GM19468 (cell line): ENCODE data around the gene PLCG1.
"Not testable (repeated sequence)": the region's sequence is repeated elsewhere in the genome, so short reads cannot be mapped to it uniquely, and the experiment has no call there.

Source experiments
- ATAC-seq: cut with Tn5 transposase; IDR thresholded peaks from one replicate; pipeline ENCODE4 v1.9.1; 2021; ENCODE audit warnings: mild to moderate bottlenecking, moderate library complexity, moderate number of reproducible peaks; ENCODE audit not compliant: unreplicated experiment; ENCODE audit errors: extremely low read depth

PLCG1 gene

DNA sequence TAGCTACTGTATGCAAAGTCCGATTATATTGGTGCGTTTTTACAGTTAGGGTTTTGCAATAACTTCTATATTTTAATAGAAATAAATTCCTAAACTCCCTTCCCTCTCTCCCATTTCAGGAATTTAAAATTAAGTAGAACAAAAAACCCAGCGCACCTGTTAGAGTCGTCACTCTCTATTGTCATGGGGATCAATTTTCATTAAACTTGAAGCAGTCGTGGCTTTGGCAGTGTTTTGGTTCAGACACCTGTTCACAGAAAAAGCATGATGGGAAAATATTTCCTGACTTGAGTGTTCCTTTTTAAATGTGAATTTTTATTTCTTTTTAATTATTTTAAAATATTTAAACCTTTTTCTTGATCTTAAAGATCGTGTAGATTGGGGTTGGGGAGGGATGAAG, 13.7 kb upstream of the PLCG1 start:
- no peak for ATAC-seq

- ATAC-seq = no peak
Observed at GRCh38 chr20:41124451-41125094, 12.8 kb upstream of the PLCG1 start.

GRCh38 chr20:41125530-41126457, 11.5 kb upstream of the PLCG1 start:
- ATAC-seq = no peak

DNA sequence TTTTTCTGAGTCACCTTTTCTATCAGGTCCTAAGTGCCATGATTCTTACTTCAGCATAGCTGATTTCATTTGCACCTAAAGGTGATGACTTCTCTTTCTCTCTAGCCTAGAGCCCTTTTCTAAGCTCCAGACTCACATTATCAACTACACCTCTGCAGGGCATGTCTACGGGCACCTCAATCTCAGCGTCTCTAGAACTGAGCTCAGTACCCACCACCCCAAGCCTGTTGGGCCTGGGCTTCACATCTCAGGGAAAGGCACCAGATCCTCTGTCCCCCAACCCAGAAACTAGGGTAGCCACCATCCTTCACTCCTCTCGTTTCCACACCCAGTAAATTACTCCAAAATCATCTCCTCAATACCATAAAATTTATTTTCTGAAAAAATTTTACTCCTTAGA, 10.6 kb upstream of the PLCG1 start:
- ATAC-seq = no peak

- not testable (repeated sequence) for ATAC-seq
Observed at GRCh38 chr20:41128317-41128716, 9.0 kb upstream of the PLCG1 start.

DNA sequence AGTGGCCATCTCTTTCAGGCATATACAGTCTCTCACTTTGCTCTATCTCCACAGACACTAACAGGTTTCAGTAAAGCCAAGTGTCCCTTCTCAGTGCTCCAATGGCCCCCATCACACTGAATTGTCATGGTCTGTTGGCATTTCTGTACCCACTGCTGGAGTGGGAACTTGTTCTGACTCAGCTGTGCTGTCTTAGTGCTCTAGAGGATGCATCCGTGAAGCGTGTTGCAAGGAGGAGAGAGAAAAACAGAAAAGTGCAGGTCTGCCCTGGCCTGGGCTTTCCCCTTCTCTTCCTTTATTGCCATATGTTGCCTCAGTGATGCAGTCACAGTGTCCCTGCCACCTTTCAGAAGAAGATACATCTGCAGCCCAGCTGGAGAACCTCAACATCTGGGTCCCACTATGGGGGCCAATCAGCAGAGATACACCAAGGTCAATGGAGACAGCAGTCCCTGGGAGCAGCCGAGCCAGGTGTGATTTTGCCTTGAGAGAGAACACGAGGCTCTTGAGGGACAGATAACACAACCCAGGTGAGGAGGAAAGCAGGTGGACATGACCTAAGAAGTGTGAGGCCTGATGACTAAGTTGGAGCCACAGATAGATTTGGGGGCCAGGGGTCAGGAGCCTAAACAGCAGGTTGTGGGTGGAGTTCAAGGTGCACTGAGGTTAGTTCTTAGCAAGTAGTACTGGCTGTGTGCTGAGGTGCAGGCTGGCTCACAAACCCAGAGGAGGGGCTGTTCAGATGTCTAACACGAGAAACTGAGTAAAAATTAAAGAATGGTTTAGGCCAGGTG, 5.6 kb upstream of the PLCG1 start:
- ATAC-seq = no peak

DNA sequence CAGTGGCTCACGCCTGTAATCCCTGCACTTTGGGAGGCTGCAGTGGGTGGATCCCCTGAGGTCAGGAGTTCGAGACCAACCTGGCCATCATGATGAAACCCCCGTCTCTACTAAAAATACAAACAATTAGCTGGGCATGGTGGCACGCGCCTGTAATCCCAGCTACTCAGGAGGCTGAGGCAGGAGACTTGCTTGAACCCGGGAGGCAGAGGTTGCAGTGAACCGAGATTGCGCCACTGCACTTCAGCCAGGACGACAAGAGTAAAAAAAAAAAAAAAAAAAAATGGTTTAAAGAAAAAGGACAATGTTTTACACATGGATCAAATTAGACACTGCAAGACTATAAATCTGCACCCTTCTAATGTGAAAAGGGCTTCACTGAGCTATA, 5.0 kb upstream of the PLCG1 start:
- ATAC-seq = not testable (repeated sequence)

DNA sequence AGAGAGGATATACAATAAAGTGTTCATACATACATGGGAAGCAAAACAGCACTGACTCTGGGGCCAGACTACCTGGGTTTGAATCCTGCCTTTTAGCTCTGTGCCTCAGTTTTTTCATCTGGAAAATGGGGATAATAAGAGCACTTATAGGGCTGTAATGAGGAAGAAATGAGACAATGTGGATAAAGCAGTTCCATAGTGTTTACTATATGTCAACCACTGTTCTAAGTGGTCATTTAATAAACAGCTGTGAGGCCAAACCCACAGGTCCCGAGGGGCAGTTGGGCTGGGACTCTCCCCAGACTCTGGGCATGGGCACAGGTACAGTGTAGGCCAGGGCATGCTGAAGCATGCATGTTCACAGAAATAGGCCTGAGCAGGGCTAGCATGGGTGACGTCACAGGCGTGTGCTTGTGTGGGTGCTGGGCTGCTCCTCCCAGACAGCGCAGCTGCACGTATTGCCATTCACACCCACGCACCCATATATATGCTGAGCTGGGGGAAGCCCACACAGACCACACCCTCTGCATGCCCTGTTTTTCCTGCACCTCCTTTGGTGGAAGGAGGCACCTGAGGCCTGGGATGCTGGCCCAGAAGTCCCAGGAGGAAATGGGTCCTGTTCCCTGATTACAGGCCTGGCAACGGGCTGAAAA, 3.5 kb upstream of the PLCG1 start:
- no peak for ATAC-seq

DNA sequence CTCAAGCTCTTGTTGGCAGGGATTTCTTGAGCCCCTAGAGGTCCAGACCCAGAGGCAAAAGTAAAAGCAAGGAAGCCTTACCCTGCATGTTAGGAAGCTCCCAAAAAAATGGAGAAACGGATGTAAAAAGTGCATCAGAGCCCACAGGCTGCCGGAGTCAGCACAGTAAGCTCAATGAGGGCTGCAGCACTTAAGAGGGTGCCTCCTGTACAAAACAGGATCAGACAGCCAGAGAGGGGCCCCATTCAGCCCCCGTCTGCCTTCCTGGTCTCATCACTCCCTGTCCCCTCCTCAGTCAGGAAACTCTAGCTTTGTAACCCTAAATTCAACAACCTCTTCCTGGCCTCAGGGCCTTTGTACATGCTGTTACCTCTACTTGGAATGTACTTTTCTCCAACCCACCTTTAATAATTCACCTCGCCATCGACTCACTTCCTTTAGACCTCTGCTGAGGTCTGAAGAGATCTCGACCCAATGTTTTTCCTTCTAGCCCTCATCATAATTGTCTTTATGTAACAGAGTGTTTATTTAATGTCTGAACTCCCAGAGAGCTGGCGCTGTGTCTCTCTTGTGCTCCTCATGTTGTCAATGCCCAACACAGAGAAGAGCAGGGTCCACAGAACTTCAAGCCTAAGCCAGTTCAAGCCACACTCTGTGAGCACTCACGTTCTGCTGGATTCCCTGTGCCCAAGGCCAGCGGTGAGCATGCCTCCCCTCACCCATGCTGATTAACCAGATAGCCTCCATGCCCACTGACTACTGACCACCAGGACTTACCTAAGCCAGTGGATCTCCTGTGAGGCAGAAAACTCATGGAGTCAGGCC, 2.8 kb upstream of the PLCG1 start:
- no peak for ATAC-seq

- ATAC-seq = no peak
Observed at GRCh38 chr20:41135187-41135887, 2.0 kb upstream of the PLCG1 start.

DNA sequence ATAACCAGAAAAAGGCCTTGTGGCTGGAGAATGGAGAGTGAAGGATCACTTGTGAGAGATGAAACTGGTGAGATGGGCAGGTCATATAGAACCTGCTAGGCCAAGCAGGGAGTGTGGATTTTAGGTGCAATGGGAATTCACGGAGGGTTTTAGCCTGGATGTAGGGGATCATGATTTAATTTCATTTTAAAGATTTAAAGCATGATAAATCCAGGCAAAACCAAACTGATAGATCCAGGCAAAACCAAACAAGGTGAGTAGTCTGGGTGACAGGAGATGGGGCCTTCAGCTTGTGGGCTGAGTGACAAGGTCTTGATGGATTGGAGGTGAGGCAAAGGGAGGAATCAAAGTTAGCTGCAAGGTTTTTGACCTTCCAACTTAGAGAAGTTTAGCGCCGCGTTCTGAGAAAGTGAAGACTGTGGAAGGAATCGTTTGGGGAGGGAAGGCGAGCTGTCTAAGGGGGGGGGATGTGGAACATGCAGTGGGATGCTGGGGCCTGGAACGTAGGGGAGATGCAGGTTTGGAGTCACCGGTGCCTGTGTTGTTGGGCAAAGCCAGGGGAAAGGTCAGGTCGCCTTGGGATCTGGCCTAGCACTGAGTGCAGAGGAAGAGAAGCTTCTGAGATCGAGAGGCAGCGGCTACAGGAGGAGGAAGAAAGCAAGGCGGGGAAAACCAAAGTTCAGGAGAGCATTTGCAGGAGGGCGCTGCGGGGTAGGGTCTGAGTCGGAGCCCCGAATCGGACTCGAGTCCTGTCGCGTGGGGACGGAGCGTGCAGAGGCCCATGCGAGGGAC, 1.3 kb upstream of the PLCG1 start:
- ATAC-seq = no peak

DNA sequence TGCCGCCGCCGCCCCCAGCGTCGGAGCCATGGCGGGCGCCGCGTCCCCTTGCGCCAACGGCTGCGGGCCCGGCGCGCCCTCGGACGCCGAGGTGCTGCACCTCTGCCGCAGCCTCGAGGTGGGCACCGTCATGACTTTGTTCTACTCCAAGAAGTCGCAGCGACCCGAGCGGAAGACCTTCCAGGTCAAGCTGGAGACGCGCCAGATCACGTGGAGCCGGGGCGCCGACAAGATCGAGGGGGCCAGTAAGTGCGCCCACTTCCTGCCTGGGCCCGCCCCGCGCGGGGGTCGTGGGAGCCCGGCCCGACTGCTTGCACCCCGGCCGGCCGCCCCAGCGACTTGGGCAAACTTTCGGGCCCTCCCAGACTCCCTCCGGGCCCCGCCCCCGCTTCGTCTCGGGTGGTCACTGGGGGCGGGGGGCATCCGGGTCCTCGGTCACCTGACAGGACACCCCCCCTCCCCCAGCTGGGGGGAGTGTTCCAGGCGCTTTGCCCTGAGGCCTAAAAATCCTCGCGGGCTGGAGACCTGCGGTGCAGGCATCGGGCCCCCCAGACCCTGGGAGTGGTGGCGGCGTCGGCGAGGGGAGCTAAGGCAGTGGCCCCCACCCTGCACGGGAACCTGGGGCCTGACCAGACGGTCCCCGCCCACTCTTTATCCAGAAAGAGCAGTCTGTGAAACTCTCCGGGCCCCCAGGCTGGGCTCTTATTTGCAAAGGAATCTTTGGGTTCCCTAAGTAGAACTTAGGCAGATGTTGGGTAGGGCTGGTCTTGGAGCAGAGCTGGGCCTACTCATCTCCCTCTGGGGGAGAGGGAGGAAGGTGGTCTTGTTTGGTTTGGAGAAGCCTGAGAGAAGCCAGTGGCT, 501 bp downstream of the PLCG1 start:
- ATAC-seq = no peak

DNA sequence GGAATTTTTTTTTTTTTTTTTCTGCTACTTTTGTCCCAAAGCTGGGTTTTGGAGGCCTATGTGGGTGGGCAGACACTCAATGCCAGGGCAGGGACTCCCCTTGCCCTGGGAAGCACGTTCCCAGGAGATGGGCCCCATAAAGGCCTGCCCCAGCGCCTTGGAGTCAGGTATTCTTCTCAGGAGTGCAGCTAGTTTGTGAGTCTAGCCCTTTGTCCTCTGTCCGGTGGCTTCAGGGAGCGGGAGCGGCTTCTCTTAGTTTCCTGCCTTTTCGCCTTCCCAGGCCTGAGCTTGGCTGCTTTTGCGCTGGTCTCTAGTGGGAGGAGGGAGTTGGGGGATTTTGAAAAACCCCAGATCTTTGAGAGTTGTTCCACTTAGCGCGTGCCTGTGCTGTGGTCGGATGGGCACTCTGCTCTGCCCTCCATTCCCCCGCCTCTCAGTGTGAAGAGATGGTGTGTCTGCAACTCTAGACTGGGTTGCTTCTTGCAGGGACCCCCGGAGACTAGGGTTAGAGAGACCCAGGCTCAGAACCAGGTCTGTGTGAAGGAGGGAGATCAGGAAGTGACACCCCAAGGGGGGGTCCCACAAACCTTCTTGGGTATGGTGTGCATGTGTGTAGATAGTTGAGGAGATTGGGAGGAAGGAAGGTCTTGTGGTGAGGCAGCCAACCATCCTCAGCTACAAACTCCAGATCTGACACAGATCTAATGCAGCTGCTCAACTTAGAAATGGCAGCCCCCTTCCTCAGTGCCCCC, 1.3 kb downstream of the PLCG1 start:
- ATAC-seq = no peak

DNA sequence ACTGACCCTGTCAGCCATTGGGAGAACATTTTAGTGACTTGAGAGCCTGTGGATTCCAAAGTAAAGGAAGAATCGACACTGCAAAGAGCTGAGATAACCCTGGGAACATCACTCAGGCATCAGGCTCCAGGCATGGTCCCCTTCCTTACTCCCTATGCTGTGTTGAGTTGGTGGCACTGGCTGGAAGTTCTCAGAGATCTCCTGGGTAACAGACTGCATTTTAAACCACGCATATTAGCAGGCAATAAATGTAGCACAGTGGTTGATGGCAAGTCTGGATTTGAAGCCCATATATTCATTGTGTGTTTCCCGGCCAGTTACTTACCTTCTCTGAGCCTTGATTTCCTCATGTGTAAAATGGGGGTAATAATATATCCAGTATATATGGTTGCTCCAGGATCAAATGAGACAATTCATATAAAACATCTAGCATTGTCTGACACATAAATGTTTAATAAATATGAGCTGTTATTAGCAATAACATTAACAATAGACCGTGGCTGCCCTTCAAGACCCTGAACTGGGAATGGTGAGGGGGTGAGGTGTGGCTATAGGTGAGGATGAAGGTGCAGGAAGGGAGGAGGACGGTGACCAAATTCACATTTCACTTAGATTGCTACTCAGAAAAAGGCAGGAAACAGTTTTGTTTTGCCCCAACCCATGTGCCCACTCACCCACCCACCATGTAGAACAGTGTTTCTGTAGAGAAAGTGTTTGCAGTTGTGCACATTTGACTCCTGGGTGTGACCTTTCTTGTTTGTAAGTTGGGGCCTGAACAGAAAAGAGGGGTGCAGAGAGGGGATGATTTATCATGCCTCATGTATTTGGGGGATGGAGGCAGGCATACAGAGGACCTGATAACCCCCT, 2.1 kb downstream of the PLCG1 start:
- no peak for ATAC-seq

DNA sequence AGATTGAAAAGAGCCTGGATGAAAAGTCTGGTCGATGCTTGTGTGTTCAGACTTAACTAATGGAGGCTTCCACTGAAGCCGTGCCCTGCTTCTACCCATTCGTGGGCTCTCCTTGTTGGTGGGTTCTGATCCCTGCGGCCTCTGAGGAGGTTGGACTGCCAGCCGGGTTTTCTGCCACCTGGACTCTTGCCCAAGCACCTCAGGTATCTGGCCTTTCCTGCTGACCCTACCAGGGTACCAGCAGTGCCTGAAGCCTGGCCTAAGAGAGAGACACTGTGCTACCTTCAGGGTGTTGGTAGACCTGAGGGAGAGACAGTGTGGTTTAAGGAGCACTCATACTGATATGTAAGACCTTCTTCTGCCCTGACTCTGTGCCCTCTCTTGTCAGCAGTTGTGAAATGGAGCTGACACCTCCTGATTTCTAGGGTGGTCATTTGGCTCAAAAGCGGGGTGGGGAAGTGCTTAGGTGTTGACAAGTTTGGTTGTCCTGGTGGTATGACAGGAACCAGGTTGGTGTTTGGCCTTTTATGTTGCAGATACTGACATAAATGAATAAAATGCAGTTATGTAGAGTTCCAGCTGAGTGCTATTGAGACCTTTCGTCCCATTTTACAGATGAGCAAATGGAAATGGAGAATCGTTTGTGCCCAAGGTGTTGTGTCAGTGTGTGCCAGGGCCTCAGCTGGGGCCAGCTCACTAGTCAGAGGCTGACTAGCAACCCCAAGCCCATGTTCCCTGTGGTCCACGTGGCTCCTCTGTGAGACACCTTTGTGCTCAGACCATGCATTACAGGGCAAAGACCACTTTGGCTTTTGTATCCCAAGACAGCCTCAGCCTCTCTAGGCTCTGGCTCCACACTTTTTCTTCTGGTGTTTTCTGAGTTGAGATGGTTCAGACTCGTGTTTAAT, 3.1 kb downstream of the PLCG1 start:
- no peak for ATAC-seq
